MCF 10A (cell line): ENCODE data around the gene LRG1. TPM values are rescaled to one million over a fixed set of nuclear protein-coding genes. Genes with fewer than 3 reads are reported as not detected.
A peak's percentile ranks its signal among the peaks of the same experiment; 100 is the strongest.

Experiments
- BruUV-seq: library from RNA; stranded (reverse); fragments of 400-500 nt; replicated peaks from 2 replicates; lab custom pipeline; 2021; lab: Mats Ljungman, UMichigan
- CTCF ChIA-PET: fragments of 300-600 bp; sonication (Branson Sonifier 250); formaldehyde crosslinking; extraction: SDS; loops from one replicate; lab custom pipeline; 2021; ENCODE audit warnings: antibody characterized with exemption, inconsistent platforms; lab: Yijun Ruan, JAX
- POLR2A ChIA-PET: fragments of 300-600, 350-650 bp; sonication (Branson Sonifier 250); formaldehyde crosslinking; extraction: SDS; loops from one replicate; lab custom pipeline; 2020; ENCODE audit warnings: antibody characterized with exemption, inconsistent platforms; lab: Yijun Ruan, JAX
- DNase-seq: peaks from one replicate; pipeline ENCODE4 v3.0.0-alpha.2; 2018; ENCODE audit not compliant: unreplicated experiment
- H3K27ac Mint-ChIP-seq: one replicate; pipeline ENCODE4 v1.8.0; 2022; ENCODE audit warnings: mild to moderate bottlenecking, low read depth, mixed read lengths; ENCODE audit not compliant: unreplicated experiment
- H3K27me3 Mint-ChIP-seq: one replicate; pipeline ENCODE4 v1.8.0; 2022; ENCODE audit warnings: mixed read lengths; ENCODE audit not compliant: insufficient read depth, unreplicated experiment
- H3K36me3 Mint-ChIP-seq: one replicate; pipeline ENCODE4 v1.8.0; 2022; ENCODE audit warnings: mild to moderate bottlenecking, moderate library complexity, mixed read lengths; ENCODE audit not compliant: insufficient read depth, unreplicated experiment
- H3K4me1 Mint-ChIP-seq: one replicate; pipeline ENCODE4 v1.8.0; 2022; ENCODE audit warnings: mixed read lengths; ENCODE audit not compliant: insufficient read depth, unreplicated experiment
- H3K4me3 Mint-ChIP-seq: one replicate; pipeline ENCODE4 v1.8.0; 2022; ENCODE audit warnings: mild to moderate bottlenecking, moderate library complexity, mixed read lengths; ENCODE audit not compliant: unreplicated experiment
- H3K9me3 Mint-ChIP-seq: one replicate; pipeline ENCODE4 v1.8.0; 2022; ENCODE audit warnings: mixed read lengths; ENCODE audit not compliant: unreplicated experiment
- CTCF ChIP-seq: fragments of 200-600 bp; IDR thresholded peaks from one replicate; pipeline ENCODE4 v1.8.0; 2022; ENCODE audit warnings: antibody characterized with exemption, mild to moderate bottlenecking; ENCODE audit not compliant: unreplicated experiment
- intact Hi-C: fragments of 100-400 bp; cut with micrococcal nuclease; formaldehyde crosslinking; loops from 2 replicates; pipeline ENCODE4 v1.14.1; 2022
- total RNA-seq: library from RNA; stranded (reverse); gene quantifications from 2 replicates; pipeline ENCODE4 v1.2.3, GENCODE V29; 2022

Gene LRG1
- total RNA-seq, 1 experiment from 2014 or later: 0.33 TPM

- H3K27me3 Mint-ChIP-seq: no peaks in the 10 kb centered on the region
- ChIA-PET CTCF (interaction anchor here (0.7 to 2.6 kb wide), 10 partner anchors 7 to 149 kb away, joined by 3 to 47 read pairs (median 6); partner anchors contain the start of gene SEMA6B), POLR2A (interaction anchor here (1.0 to 1.5 kb wide), 3 partner anchors 14 to 61 kb away, joined by 3 to 9 read pairs (median 3); no protein-coding TSS in a partner anchor)
- peak; percentile 93 for DNase-seq
- H3K9me3 Mint-ChIP-seq: no peaks in the 10 kb centered on the region
- no peak for TF ChIP-seq CTCF
- H3K4me3 Mint-ChIP-seq: no peak overlapping the region
- intact Hi-C loops: loop anchor here (1.0 kb wide), 1 partner anchor 61 kb away; no protein-coding TSS in a partner anchor
- H3K4me1 Mint-ChIP-seq: peaks cover 16% of the 10 kb centered on the region
- BruUV-seq: no TSS peak
- H3K36me3 Mint-ChIP-seq: no peaks in the 10 kb centered on the region
- H3K27ac Mint-ChIP-seq: no peak overlapping the region
Measured at GRCh38 chr19:4575267-4576015, 35.6 kb upstream of the LRG1 start.

- no TSS peak for BruUV-seq
- Mint-ChIP-seq H3K27ac (no peak overlapping the region), H3K36me3 (no peaks in the 10 kb centered on the region), H3K9me3 (no peaks in the 10 kb centered on the region), H3K4me1 (peaks cover 16% of the 10 kb centered on the region), H3K27me3 (no peaks in the 10 kb centered on the region), H3K4me3 (no peak overlapping the region)
- POLR2A ChIA-PET: no interaction called here
- CTCF ChIA-PET: interaction anchor here (0.5 to 2.1 kb wide), 5 partner anchors 21 to 515 kb away, joined by 3 to 16 read pairs (median 7); no protein-coding TSS in a partner anchor
- intact Hi-C loops: no loop called here
- no peak for TF ChIP-seq CTCF
- no peak for DNase-seq
Measured at GRCh38 chr19:4573682-4574081, 33.8 kb upstream of the LRG1 start.

GRCh38 chr19:4571305-4571917, 31.6 kb upstream of the LRG1 start:
- POLR2A ChIA-PET: interaction anchor here (0.7 kb wide), 1 partner anchor 139 kb away, joined by 5 read pairs; no protein-coding TSS in a partner anchor
- BruUV-seq: no TSS peak
- no peaks in the 10 kb centered on the region for H3K36me3 Mint-ChIP-seq
- no peak for DNase-seq
- intact Hi-C loops: no loop called here
- H3K4me3 Mint-ChIP-seq: no peak overlapping the region
- no peaks in the 10 kb centered on the region for H3K9me3 Mint-ChIP-seq
- H3K4me1 Mint-ChIP-seq: peaks cover 19% of the 10 kb centered on the region
- no peaks in the 10 kb centered on the region for H3K27me3 Mint-ChIP-seq
- CTCF ChIA-PET: interaction anchor here (0.8 to 5.7 kb wide), 4 partner anchors 11 to 65 kb away, joined by 4 to 57 read pairs (median 6); no protein-coding TSS in a partner anchor
- H3K27ac Mint-ChIP-seq: no peak overlapping the region
- no peak for TF ChIP-seq CTCF

- TF ChIP-seq CTCF: no peak
- no peak overlapping the region for H3K27ac Mint-ChIP-seq
- peaks cover 14% of the 10 kb centered on the region for H3K4me1 Mint-ChIP-seq
- BruUV-seq: no TSS peak
- H3K4me3 Mint-ChIP-seq: no peak overlapping the region
- no peak for DNase-seq
- ChIA-PET POLR2A (interaction anchor here (0.6 to 0.7 kb wide), 2 partner anchors 61 to 140 kb away, joined by 4 to 5 read pairs; no protein-coding TSS in a partner anchor), CTCF (interaction anchor here (0.6 to 5.7 kb wide), 6 partner anchors 19 to 340 kb away, joined by 3 to 57 read pairs (median 4); no protein-coding TSS in a partner anchor)
- no peaks in the 10 kb centered on the region for H3K36me3 Mint-ChIP-seq
- no peaks in the 10 kb centered on the region for H3K9me3 Mint-ChIP-seq
- intact Hi-C loops: no loop called here
- H3K27me3 Mint-ChIP-seq: no peaks in the 10 kb centered on the region
Measured at GRCh38 chr19:4570916-4571304, 31.1 kb upstream of the LRG1 start.
